Panc1 (cell line): ENCODE results near the gene DOCK3. TPM values are rescaled to one million over a fixed set of nuclear protein-coding genes. Genes with fewer than 3 reads are reported as not detected.

Experiments
- ATAC-seq: fragments of 200-7000 bp; cut with Tn5 transposase; 2 replicates; pipeline ENCODE4 v1.9.1; 2020; ENCODE audit warnings: mild to moderate bottlenecking, moderate library complexity
- BruUV-seq: library from RNA; stranded (reverse); fragments of 400-500 nt; replicated peaks from 2 replicates; lab custom pipeline; 2021; lab: Mats Ljungman, UMichigan
- CTCF ChIA-PET: fragments of 300-600 bp; sonication (Branson Sonifier 250); formaldehyde crosslinking; loops from one replicate; lab custom pipeline; 2022; ENCODE audit warnings: antibody characterized with exemption; lab: Charles Lee
- POLR2A ChIA-PET: fragments of 300-600 bp; sonication (Branson Sonifier 250); formaldehyde crosslinking; loops from one replicate; lab custom pipeline; 2022; ENCODE audit warnings: antibody characterized with exemption; lab: Charles Lee
- DNase-seq: peaks from one replicate; pipeline ENCODE4 v3.0.0-alpha.2; 2010; ENCODE audit warnings: low read depth, low spot score
- H3K27ac ChIP-seq: 2 replicates; pipeline ENCODE4 v1.5.1; 2011; ENCODE audit warnings: mild to moderate bottlenecking, low read length, inconsistent platforms
- H3K27me3 ChIP-seq: fragments of 200-500 bp; sonication (Bioruptor generic); 2 replicates; pipeline ENCODE4 v1.6.0; 2014; ENCODE audit warnings: low read length, inconsistent platforms; ENCODE audit not compliant: control insufficient read depth, insufficient read depth
- H3K36me3 ChIP-seq: fragments of 200-500 bp; sonication (Bioruptor generic); 2 replicates; pipeline ENCODE4 v1.5.1; 2014; ENCODE audit warnings: inconsistent platforms, mild to moderate bottlenecking, low read length, moderate library complexity; ENCODE audit not compliant: control insufficient read depth, insufficient read depth
- H3K4me1 ChIP-seq: 2 replicates; pipeline ENCODE4 v1.5.1; 2011; ENCODE audit warnings: inconsistent platforms, mild to moderate bottlenecking, low read length, moderate library complexity; ENCODE audit not compliant: control insufficient read depth, insufficient read depth
- H3K4me3 ChIP-seq, 2 experiments: 2 replicates each; pipeline ENCODE4 v1.5.1; 2011 to 2012; ENCODE audit warnings: low read depth in 2 of 2, low read length in 2 of 2, mild to moderate bottlenecking in 2 of 2, inconsistent platforms in 1 of 2, moderate library complexity in 1 of 2
- H3K9me3 ChIP-seq: fragments of 200-500 bp; sonication (Bioruptor generic); 2 replicates; pipeline ENCODE4 v1.5.1; 2014; ENCODE audit warnings: low read depth, mild to moderate bottlenecking, inconsistent platforms, low read length, moderate library complexity; ENCODE audit not compliant: control insufficient read depth, insufficient read depth
- POLR2AphosphoS5 ChIP-seq: IDR thresholded peaks from 2 replicates; pipeline ENCODE4 v1.6.1; 2012; ENCODE audit warnings: mild to moderate bottlenecking, low read depth, low read length, moderate library complexity
- REST ChIP-seq, 2 experiments: IDR thresholded peaks; 2 replicates each; pipeline ENCODE4 v1.6.1; 2011 to 2012; ENCODE audit warnings: low read depth in 2 of 2, control low read depth in 1 of 2, low read length in 1 of 2, mild to moderate bottlenecking in 1 of 2, moderate library complexity in 1 of 2; ENCODE audit not compliant: insufficient read depth in 1 of 2
- SIN3A ChIP-seq: IDR thresholded peaks from 2 replicates; pipeline ENCODE4 v1.6.1; 2012; ENCODE audit warnings: low read depth, mild to moderate bottlenecking, low read length, moderate library complexity, borderline replicate concordance; ENCODE audit not compliant: insufficient read depth
- TCF7L2 ChIP-seq: IDR thresholded peaks from 2 replicates; pipeline ENCODE4 v1.6.1; 2011; ENCODE audit warnings: mild to moderate bottlenecking, low read depth, low read length, inconsistent platforms
- in situ Hi-C: cut with HindIII; loops from 2 replicates; pipeline ENCODE4 v1.10.0; 2016; ENCODE audit warnings: low sequenced_read_pairs, low pct_unique_long_range_greater_than_20kb
- intact Hi-C: fragments of 100-400 bp; cut with micrococcal nuclease; formaldehyde crosslinking; loops from one replicate; pipeline ENCODE4 v1.10.0; 2022; ENCODE audit not compliant: unreplicated experiment
- total RNA-seq: library from RNA; stranded (reverse); gene quantifications from one replicate; pipeline ENCODE4 v1.2.1, GENCODE V29; 2021; ENCODE audit not compliant: unreplicated experiment
- TF ChIP-seq, protein P1 (sequence below): fragments of 450-650 bp; IDR thresholded peaks from 2 replicates; pipeline ENCODE4 v1.5.1; 2017; ENCODE audit warnings: mild to moderate bottlenecking

Gene DOCK3
- total RNA-seq, 1 experiment from 2014 or later = 0.21 TPM

- Histone ChIP-seq H3K9me3 (no peaks in the 10 kb centered on the region), H3K36me3 (no peaks in the 10 kb centered on the region), H3K27me3 (no peaks in the 10 kb centered on the region), H3K4me3 (no peak overlapping the region), H3K27ac (no peak overlapping the region), H3K4me1 (no peaks in the 10 kb centered on the region)
- no TSS peak for BruUV-seq
- POLR2A ChIA-PET = no interaction called here
- CTCF ChIA-PET = interaction anchor here (1.4 kb wide), 1 partner anchor 33 kb away, joined by 3 read pairs; no protein-coding TSS in a partner anchor
- intact Hi-C loops (no loop called here), in situ Hi-C loops (no loop called here)
- no peak for TF ChIP-seq POLR2AphosphoS5
- TF ChIP-seq SIN3A = no peak
- TF ChIP-seq, protein P1, sequence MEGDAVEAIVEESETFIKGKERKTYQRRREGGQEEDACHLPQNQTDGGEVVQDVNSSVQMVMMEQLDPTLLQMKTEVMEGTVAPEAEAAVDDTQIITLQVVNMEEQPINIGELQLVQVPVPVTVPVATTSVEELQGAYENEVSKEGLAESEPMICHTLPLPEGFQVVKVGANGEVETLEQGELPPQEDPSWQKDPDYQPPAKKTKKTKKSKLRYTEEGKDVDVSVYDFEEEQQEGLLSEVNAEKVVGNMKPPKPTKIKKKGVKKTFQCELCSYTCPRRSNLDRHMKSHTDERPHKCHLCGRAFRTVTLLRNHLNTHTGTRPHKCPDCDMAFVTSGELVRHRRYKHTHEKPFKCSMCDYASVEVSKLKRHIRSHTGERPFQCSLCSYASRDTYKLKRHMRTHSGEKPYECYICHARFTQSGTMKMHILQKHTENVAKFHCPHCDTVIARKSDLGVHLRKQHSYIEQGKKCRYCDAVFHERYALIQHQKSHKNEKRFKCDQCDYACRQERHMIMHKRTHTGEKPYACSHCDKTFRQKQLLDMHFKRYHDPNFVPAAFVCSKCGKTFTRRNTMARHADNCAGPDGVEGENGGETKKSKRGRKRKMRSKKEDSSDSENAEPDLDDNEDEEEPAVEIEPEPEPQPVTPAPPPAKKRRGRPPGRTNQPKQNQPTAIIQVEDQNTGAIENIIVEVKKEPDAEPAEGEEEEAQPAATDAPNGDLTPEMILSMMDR = no peak
- no peak for TF ChIP-seq TCF7L2
- ATAC-seq = no peak
- no peak for DNase-seq
These were observed 25.2 kb upstream of the DOCK3 start for GRCh38 chr3:50649451-50649931.

GRCh38 chr3:50650018-50650417 lies 24.7 kb upstream of the DOCK3 start:
- CTCF ChIA-PET = no interaction called here
- Histone ChIP-seq H3K4me1 (no peaks in the 10 kb centered on the region), H3K9me3 (no peaks in the 10 kb centered on the region), H3K27ac (no peak overlapping the region), H3K4me3 (no peak overlapping the region), H3K27me3 (no peaks in the 10 kb centered on the region), H3K36me3 (no peaks in the 10 kb centered on the region)
- in situ Hi-C loops = no loop called here
- DNase-seq (no peak), ATAC-seq (no peak)
- TF ChIP-seq, protein P1 = no peak
- TF ChIP-seq TCF7L2 (no peak), SIN3A (no peak), REST (IDR thresholded peaks at IDR 0.05; ENCODE audit: insufficient read depth in 1 of 2, low read depth in 2 of 2, low read length in 1 of 2) (no peak), POLR2AphosphoS5 (no peak)
- BruUV-seq = no TSS peak
- intact Hi-C loops = loop anchor here (5.0 kb wide), 1 partner anchor 33 kb away; the partner anchor contains the start of gene MAPKAPK3
- POLR2A ChIA-PET = no interaction called here
